Limb (tissue), 2 donors: ENCODE results near the gene COL4A2.

Experiments used
- DNase-seq, 2 donors: peaks; one replicate each; pipeline ENCODE4 v3.0.0-alpha.2; 2016; ENCODE audit errors: extremely low spot score in 2 of 2

Gene COL4A2

GRCh38 chr13:110377826-110378201, 70.7 kb downstream of the COL4A2 start:
- DNase-seq = no peak

GRCh38 chr13:110379358-110379757, 72.3 kb downstream of the COL4A2 start:
- DNase-seq = no peak

GRCh38 chr13:110379905-110380341, 72.8 kb downstream of the COL4A2 start:
- DNase-seq = no peak

GRCh38 chr13:110380359-110381028, 73.4 kb downstream of the COL4A2 start:
- DNase-seq = no peak

GRCh38 chr13:110381029-110381360, 73.9 kb downstream of the COL4A2 start:
- no peak for DNase-seq

- DNase-seq = no peak
These were observed 75.1 kb downstream of the COL4A2 start for GRCh38 chr13:110382229-110382628.

- no peak for DNase-seq
These were observed 75.7 kb downstream of the COL4A2 start for GRCh38 chr13:110382830-110383229.

GRCh38 chr13:110387451-110388107, 80.5 kb downstream of the COL4A2 start:
- peak; percentile 80 to 81 for DNase-seq

GRCh38 chr13:110388108-110388943, 81.2 kb downstream of the COL4A2 start:
- DNase-seq = peak in 1 of 2 donors; percentile 69

- DNase-seq = no peak
These were observed 83.5 kb downstream of the COL4A2 start for GRCh38 chr13:110390567-110390966.

- no peak for DNase-seq
These were observed 84.2 kb downstream of the COL4A2 start for GRCh38 chr13:110391273-110391672.

- DNase-seq = no peak
These were observed 85.6 kb downstream of the COL4A2 start for GRCh38 chr13:110392510-110393240.

GRCh38 chr13:110393761-110394160, 86.7 kb downstream of the COL4A2 start:
- no peak for DNase-seq

GRCh38 chr13:110394371-110394841, 87.3 kb downstream of the COL4A2 start:
- no peak for DNase-seq

- peak in 1 of 2 donors; percentile 10 for DNase-seq
These were observed 88.5 kb downstream of the COL4A2 start for GRCh38 chr13:110395616-110396015.

GRCh38 chr13:110396476-110396875, 89.4 kb downstream of the COL4A2 start:
- DNase-seq = no peak

GRCh38 chr13:110396913-110397381, 89.9 kb downstream of the COL4A2 start:
- DNase-seq = no peak

- peak; percentile 60 to 74 for DNase-seq
These were observed 90.5 kb downstream of the COL4A2 start for GRCh38 chr13:110397436-110398115.

- peak in 1 of 2 donors; percentile 16 for DNase-seq
These were observed 91.8 kb downstream of the COL4A2 start for GRCh38 chr13:110398564-110399507.

- peak in 1 of 2 donors; percentile 59 for DNase-seq
These were observed 92.7 kb downstream of the COL4A2 start for GRCh38 chr13:110399801-110400200.
